ENCODE results near the gene RAPGEF2. TPM values are rescaled to one million over a fixed set of nuclear protein-coding genes. Genes with fewer than 3 reads are reported as not detected.

The RAPGEF2 gene
- total and polyA plus RNA-seq, 7 donors = 4.6 to 35.2 (median 20.4) TPM

DNA sequence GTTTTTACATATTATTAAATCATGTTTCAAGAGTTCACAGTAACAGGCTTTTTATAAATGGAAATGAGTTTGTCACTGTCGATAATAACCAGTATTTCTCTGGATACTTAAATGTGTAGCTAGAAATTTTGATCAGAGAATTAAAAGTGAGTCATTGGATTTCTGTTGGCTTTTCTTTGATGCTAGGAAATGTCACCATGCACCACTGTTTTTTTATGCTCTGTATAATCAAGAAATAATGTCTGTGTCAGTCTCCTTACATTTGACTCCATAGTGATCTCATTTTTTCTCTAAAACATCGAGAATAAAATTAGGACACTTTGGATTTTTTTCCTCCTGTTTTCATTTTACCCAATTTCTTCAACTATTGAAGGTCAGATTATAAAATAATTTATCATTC is 234.2 kb downstream of the RAPGEF2 start:
- H3K4me1 ChIP-seq = peaks cover 7% of the 10 kb centered on the region
- no peaks in the 10 kb centered on the region for H3K27me3 ChIP-seq (ENCODE audit: insufficient read depth in 3 of 3, low read length in 2 of 3)
- 79 to 89% (median 81%) methylated on average over 2 of the region's 2 CpGs for WGBS, 3 donors
- DNase-seq = no peak
- TF ChIP-seq, protein P1, sequence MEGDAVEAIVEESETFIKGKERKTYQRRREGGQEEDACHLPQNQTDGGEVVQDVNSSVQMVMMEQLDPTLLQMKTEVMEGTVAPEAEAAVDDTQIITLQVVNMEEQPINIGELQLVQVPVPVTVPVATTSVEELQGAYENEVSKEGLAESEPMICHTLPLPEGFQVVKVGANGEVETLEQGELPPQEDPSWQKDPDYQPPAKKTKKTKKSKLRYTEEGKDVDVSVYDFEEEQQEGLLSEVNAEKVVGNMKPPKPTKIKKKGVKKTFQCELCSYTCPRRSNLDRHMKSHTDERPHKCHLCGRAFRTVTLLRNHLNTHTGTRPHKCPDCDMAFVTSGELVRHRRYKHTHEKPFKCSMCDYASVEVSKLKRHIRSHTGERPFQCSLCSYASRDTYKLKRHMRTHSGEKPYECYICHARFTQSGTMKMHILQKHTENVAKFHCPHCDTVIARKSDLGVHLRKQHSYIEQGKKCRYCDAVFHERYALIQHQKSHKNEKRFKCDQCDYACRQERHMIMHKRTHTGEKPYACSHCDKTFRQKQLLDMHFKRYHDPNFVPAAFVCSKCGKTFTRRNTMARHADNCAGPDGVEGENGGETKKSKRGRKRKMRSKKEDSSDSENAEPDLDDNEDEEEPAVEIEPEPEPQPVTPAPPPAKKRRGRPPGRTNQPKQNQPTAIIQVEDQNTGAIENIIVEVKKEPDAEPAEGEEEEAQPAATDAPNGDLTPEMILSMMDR (IDR thresholded peaks at IDR 0.05) = no peak
- no peak overlapping the region for H3K27ac ChIP-seq
- ATAC-seq = no peak
- H3K9me3 ChIP-seq = no peaks in the 10 kb centered on the region
- no peak overlapping the region for H3K4me3 ChIP-seq
- intact Hi-C loops (cut with DNase I) = loop anchor here in 1 of 2 donors (10.0 kb wide), 1 partner anchor 612 kb away; the partner anchor contains the start of gene PPID
- peaks cover 6 to 52% of the 10 kb centered on the region in 2 donors for H3K36me3 ChIP-seq (ENCODE audit: insufficient read depth in 1 of 2, low read depth in 1 of 2)

DNA sequence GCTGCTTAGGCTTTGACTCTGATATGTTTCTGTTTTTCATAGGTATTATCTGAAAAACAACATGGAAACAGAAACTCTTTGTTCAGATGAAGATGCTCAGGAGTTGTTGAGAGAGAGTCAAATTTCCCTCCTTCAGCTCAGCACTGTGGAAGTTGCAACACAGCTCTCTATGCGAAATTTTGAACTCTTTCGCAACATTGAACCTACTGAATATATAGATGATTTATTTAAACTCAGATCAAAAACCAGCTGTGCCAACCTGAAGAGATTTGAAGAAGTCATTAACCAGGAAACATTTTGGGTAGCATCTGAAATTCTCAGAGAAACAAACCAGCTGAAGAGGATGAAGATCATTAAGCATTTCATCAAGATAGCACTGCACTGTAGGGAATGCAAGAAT is 238.6 kb downstream of the RAPGEF2 start:
- no peak for ATAC-seq
- intact Hi-C loops (cut with DNase I) = no loop called here

DNA sequence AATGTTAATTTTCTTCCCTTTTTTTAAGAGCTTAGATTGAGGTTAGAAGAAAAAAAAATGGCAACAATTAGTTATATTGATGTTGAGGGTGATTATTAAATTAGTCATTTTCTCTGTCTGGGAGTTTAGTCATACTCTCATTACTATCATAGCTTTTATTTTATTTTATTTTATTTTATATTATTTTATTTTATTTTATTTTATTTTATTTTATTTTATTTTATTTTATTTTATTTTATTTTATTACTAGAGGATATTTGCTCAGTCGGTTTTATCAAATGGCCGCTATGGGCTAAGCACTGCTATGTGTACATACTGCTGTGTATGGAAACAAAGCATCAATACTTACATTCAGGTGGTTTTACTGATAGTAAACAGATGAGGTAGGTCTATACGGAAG is 239.5 kb downstream of the RAPGEF2 start:
- H3K27ac ChIP-seq = no peak overlapping the region
- H3K36me3 ChIP-seq (ENCODE audit: insufficient read depth in 1 of 2, low read depth in 1 of 2) = peaks cover 13 to 84% of the 10 kb centered on the region in 2 donors
- H3K27me3 ChIP-seq (ENCODE audit: insufficient read depth in 3 of 3, low read length in 2 of 3) = no peaks in the 10 kb centered on the region
- DNase-seq (no peak), ATAC-seq (no peak)
- no peaks in the 10 kb centered on the region for H3K9me3 ChIP-seq
- H3K4me3 ChIP-seq = no peak overlapping the region
- intact Hi-C loops (cut with DNase I) = no loop called here
- peaks cover 5% of the 10 kb centered on the region for H3K4me1 ChIP-seq
- whole genome bisulfite sequencing, 3 donors = 84 to 95% (median 90%) methylated on average over 3 of the region's 3 CpGs
- TF ChIP-seq, protein P1 (IDR thresholded peaks at IDR 0.05) = no peak

More for the DNA sequence above, 238.6 kb downstream of the RAPGEF2 start:
- whole genome bisulfite sequencing, 3 donors = 83 to 89% (median 86%) methylated on average over 2 of the region's 2 CpGs
- DNase-seq = no peak
- Histone ChIP-seq H3K4me3 (no peak overlapping the region), H3K27ac (no peak overlapping the region), H3K36me3 (ENCODE audit: insufficient read depth in 1 of 2, low read depth in 1 of 2) (peaks cover 13 to 75% of the 10 kb centered on the region in 2 donors), H3K4me1 (peaks cover 5% of the 10 kb centered on the region), H3K9me3 (no peaks in the 10 kb centered on the region), H3K27me3 (ENCODE audit: insufficient read depth in 3 of 3, low read length in 2 of 3) (no peaks in the 10 kb centered on the region)
- TF ChIP-seq, protein P1 (IDR thresholded peaks at IDR 0.05) = no peak

DNA sequence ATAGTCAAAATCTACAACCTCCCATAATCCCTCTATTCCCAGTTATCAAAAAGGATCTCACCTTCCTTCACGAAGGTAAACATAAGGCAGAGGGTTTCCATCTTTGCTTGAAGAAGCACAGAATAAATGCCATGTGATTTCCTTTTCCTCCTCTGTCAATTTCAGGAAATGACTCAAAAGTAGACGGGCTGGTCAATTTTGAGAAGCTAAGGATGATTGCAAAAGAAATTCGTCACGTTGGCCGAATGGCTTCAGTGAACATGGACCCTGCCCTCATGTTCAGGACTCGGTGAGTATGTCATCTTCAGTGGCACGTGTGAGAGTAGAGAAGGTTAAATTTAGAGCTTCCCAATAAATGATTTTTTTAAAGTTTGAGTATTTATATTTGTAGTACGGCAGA is 240.2 kb downstream of the RAPGEF2 start:
- WGBS, 3 donors = 90 to 94% (median 92%) methylated on average over 8 of the region's 8 CpGs
- intact Hi-C loops (cut with DNase I) = no loop called here

More for the DNA sequence above, 240.2 kb downstream of the RAPGEF2 start:
- ATAC-seq (no peak), DNase-seq (no peak)
- TF ChIP-seq, protein P1 (IDR thresholded peaks at IDR 0.05) = no peak
- Histone ChIP-seq H3K27me3 (ENCODE audit: insufficient read depth in 3 of 3, low read length in 2 of 3) (no peaks in the 10 kb centered on the region), H3K9me3 (no peaks in the 10 kb centered on the region), H3K4me3 (no peak overlapping the region), H3K27ac (no peak overlapping the region), H3K36me3 (ENCODE audit: insufficient read depth in 1 of 2, low read depth in 1 of 2) (peaks cover 13 to 89% of the 10 kb centered on the region in 2 donors), H3K4me1 (peaks cover 5% of the 10 kb centered on the region)
